ENCODE measurements around the gene TNFRSF13B.

DNA sequence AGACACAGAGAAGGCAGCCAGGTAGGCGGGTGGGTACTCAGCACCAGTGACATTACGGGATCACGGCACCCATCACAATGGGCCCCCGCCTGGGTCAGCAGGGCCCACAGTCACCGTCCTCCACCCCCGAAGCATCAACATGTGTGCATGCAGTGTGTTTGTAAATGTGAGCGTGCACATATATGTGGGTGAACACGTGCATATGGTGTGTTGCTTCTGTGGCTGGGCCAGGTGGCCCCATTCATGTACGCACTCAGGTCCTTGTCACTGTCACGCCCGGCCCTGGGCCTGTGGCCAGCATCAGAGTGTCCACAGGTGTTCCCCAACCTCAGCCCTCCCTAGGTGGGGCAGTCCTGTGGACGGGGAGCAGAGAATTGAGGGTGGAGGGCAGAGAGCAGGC is 37.1 kb downstream of the TNFRSF13B start:
- TF ChIP-seq POLR2A (IDR thresholded peaks at IDR 0.05; ENCODE audit: borderline replicate concordance, extremely low read depth, insufficient read depth, insufficient read length) (no peak), EZH2 (IDR thresholded peaks at IDR 0.05) (no peak), ZNF274 (IDR thresholded peaks at IDR 0.05; ENCODE audit: low read depth, low read length) (no peak), RAD21 (IDR thresholded peaks at IDR 0.05; ENCODE audit: low read depth) (no peak), POLR2AphosphoS5 (IDR thresholded peaks at IDR 0.05; ENCODE audit: low read depth, low read length) (no peak), SIN3A (IDR thresholded peaks at IDR 0.05; ENCODE audit: low read depth) (no peak)
- TF ChIP-seq, protein P1, sequence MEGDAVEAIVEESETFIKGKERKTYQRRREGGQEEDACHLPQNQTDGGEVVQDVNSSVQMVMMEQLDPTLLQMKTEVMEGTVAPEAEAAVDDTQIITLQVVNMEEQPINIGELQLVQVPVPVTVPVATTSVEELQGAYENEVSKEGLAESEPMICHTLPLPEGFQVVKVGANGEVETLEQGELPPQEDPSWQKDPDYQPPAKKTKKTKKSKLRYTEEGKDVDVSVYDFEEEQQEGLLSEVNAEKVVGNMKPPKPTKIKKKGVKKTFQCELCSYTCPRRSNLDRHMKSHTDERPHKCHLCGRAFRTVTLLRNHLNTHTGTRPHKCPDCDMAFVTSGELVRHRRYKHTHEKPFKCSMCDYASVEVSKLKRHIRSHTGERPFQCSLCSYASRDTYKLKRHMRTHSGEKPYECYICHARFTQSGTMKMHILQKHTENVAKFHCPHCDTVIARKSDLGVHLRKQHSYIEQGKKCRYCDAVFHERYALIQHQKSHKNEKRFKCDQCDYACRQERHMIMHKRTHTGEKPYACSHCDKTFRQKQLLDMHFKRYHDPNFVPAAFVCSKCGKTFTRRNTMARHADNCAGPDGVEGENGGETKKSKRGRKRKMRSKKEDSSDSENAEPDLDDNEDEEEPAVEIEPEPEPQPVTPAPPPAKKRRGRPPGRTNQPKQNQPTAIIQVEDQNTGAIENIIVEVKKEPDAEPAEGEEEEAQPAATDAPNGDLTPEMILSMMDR (IDR thresholded peaks at IDR 0.05 in 2 of 3, conservative IDR thresholded peaks at IDR 0.05 in 1 of 3; ENCODE audit: borderline replicate concordance in 1 of 3, insufficient read depth in 1 of 3, low read depth in 2 of 3, low read length in 2 of 3): no peak
- TF ChIP-seq, protein P2, sequence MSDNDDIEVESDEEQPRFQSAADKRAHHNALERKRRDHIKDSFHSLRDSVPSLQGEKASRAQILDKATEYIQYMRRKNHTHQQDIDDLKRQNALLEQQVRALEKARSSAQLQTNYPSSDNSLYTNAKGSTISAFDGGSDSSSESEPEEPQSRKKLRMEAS (IDR thresholded peaks at IDR 0.05): no peak
